GM19395 (cell line): ENCODE results near the gene MOSPD3.
"Not testable (repeated sequence)": the region's sequence is repeated elsewhere in the genome, so short reads cannot be mapped to it uniquely, and the experiment has no call there.

ENCODE experiments used
- ATAC-seq: cut with Tn5 transposase; IDR thresholded peaks from one replicate; pipeline ENCODE4 v1.9.1; 2021; ENCODE audit warnings: mild to moderate bottlenecking, moderate library complexity; ENCODE audit not compliant: unreplicated experiment

MOSPD3 gene, protein sequence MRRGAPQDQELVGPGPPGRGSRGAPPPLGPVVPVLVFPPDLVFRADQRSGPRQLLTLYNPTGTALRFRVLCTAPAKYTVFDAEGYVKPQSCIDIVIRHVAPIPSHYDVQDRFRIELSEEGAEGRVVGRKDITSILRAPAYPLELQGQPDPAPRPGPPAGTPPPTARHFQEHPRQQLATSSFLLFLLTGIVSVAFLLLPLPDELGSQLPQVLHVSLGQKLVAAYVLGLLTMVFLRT

DNA sequence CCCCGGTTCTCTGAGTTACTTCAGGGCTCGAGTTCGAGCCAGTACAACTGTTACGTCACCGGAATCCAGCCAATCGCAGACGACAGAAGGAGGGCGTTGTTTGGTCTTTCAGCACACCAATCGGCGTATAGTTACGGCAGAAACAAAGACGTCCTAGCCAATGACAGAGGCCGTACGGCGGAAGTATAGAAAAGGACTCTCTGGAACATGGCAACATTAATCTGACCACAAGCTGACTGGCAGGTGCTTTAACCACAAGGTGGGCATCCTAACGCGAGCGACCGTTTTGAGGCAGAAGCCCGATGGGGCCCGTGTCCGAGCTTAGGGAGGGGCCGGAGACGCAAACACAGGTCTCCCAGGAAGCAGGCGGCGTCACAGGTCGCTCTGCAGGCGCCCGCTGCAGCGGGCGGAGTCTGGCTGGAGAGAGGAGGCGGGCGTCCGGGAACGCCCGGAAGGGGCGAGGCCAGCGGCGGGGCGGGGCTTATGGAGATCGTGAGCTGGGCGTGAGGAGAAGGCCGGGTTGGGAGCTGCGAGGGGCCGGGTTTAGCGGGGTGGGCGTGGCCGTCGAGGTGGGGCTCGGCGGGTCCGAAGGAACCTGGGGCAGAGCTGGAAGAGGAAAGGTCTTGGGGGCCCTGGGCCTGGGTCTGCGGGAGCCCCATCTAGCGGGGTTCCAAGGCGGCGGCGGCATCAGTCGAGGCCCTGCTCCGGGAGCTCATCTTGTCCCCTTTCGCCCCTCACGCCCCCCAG lies at the start of gene MOSPD3:
TSS of gene MOSPD3 (plus strand) at position 558 of the 747 bp plus-strand sequence. CDS start 252 bp downstream, outside the sequence.
- ATAC-seq: peak; percentile 95

DNA sequence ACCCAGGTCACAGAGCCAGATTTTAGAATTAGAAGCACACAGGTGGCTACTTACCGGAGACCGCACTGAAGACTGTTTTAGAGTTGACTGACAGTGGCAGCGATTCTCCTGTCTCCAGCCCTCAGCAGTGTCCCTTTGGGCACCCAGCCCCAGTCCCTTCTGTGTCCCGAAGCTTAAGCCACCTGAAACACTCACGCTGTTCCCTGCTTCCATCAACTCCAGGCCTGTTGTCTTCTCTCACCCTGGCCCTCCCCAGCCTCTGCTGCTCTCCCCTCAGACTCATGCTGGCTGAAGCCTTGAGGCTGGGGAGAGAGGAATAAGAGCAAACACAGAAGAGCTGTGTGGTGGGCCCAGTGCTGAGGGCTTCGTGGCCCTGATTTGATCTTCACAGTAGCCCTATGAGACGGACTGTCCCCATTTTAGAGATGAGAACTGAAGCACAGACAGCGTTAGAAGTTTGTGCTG lies 49.2 kb upstream of the MOSPD3 start:
- ATAC-seq: no peak

DNA sequence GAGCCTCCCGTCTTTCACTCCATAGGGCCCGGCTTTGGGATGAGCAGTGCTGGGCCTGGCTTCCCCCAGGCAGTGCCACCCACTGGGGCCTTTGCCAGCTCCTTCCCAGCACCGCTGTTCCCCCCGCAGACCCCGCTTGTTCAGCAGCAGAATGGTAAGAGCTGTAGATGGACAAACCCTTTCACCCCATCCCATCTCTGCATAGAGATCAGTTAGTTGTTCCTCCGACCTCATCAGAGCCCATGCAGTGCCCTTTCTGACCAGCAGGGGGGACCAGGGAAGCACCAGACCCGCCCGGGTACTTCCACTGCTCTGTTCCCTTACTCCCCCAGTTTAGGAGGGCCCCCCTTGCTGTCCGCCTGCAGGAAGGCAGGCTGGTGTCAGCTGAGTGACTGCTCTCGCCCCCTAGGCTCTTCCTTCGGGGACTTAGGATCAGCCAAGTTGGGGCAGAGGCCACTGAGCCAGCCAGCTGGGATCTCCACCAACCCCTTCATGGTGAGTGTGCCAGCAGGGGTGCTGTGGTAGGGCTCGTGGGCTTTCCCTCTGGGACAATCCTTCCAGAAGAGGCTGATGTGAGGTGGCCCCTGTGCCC lies 48.4 kb upstream of the MOSPD3 start:
- no peak for ATAC-seq

DNA sequence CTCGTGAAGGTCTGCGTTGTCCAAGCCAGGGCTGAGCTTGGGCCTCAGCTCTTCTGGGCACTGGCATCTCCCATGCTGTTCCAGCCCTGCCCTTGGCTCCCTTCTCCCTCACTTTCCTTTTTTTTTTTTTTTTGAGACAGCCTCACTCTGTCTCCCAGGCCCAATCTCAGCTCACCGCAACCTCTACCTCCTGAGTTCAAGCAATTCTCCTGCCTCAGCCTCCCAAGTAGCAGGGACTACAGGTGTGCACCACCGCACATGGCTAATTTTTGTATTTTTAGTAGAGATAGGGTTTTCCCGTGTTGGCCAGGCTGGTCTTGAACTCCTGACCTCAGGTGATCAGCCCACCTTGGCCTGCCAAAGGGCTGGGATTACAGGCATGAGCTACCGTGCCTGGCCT lies 47.9 kb upstream of the MOSPD3 start:
- ATAC-seq: not testable (repeated sequence)

DNA sequence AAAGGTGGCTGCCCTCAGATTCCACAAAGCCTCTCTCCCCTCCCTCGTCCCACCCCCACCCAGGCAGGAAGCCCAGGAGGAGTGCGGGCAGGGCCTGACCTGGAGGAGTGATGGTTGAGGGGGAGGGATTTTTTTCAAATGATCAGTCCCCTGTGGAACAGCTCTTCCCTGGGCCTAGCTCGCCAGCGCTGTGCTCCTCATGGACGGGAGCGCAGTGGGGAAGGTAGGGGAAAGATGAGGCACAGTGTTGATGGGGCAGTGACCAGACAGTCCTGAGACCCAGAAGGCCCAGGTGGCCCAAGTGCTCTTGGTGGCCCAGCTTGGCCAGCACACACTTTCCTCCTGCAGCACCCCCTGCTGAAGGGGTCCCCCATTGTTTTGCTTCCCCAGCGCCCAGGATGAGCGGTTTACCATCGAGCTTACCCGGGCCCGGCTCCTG lies 47.2 kb upstream of the MOSPD3 start:
- no peak for ATAC-seq

DNA sequence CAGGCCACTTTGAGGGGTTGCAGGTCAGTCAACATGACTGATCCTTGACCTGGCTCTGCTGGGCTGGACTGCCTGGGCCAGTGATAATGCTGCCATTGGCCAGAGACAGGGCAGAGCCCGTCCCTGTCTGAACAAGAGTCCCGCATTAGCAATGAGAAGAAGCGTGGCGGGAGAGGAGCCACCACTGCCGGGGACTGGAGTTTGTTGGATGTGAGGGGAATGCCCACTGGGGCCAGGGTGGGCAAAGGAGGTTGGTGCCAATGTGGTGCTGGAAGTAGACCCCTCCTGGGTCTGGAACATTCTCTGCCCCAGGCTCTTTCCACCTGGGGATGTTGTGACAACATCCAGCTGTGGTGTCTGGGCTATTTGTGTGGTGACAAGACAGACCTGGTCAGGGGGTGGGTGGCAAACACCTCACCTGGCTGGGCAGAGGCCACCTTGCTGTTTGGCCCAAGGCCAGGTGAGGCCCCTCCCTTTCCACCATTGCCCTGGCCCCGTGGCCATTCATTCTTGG lies 46.3 kb upstream of the MOSPD3 start:
- ATAC-seq: no peak

DNA sequence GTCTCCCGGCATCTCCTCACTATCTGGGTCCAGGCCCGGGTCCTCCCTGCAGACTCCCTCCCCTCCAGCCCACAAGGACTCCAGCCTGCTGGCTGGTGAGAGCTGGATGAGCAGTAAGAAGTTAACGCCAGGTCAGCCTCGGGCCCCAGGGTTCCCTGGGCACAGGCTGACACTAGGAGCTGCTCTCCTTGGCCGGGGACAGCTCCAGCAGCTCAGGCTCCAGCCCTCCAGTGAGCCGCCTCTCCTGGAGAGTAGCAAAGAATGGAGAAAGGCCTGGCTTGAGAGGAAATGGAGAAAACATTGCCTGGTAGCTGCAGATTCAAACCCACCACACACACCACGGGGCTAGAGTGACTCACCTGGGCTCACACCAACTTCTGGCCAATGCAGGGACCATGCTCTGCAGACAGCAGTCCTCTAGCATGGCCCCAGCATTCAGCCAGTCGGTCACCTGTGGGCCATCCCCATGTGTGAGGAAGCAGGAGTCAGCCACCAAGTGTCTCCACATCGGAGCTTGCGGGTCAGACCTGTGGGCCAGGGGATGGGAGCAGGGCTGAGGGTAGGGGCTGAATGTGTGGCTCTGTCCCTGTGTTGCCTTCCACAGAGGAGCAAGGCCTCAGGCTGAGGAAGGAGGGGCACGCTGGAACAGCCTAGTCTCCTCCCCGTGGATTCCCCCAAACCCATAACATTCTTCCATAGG lies 45.2 kb upstream of the MOSPD3 start:
- no peak for ATAC-seq

DNA sequence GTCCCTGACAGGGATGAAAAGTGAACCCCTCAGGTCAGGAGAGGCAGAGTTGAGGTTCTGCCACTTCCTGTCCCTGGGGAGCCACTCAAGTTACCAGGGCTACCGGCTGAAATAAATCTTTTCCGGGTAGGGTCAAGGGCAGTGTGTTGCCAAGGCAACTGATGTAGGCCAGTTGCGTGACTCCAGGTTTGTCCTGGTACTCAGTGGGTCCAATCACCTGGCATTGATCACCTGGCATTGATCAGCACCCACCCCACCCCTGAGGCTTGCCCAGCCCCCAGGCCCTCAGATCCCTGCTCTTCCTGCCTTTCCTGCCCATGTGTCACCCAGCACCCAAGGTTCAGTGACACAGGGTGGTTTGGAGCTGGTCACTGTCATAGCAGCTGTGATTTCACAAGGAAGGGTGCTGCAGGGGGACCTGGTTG lies 44.6 kb upstream of the MOSPD3 start:
- no peak for ATAC-seq

DNA sequence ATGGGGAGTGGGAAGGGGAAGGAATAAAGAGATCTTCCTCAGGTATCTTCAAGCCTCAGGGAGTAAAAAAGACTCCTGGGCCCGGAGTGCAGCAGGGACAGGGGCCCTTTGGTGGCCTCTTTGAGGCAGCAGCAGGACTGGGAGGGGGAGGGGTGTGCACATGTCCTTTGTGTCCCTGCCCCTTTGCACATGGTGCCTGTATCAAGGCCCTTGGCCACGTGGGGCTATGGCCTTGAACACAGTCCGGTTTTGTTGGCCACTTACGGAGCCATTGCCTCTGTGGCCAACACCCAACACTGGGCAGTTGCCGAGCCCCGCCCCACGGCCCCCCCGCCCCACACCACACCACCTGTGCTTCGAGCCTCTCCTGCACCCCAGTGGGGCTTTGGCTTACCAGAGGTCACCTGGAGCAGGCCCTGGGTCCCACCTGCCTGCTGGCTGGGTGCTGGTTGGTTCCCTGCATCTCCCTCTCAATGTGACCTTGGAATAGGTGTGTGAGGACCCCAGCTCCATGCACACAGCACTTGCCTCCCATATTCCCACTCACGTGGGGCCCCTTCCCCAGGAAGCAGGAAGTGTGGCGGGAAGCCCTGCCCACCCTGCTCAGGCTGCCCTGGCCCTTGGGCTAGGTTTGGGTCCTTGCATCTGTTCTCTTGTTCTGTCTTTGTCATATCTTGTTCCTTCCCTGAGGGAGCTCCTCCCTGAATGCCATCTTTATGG lies 44.0 kb upstream of the MOSPD3 start:
- ATAC-seq: no peak

DNA sequence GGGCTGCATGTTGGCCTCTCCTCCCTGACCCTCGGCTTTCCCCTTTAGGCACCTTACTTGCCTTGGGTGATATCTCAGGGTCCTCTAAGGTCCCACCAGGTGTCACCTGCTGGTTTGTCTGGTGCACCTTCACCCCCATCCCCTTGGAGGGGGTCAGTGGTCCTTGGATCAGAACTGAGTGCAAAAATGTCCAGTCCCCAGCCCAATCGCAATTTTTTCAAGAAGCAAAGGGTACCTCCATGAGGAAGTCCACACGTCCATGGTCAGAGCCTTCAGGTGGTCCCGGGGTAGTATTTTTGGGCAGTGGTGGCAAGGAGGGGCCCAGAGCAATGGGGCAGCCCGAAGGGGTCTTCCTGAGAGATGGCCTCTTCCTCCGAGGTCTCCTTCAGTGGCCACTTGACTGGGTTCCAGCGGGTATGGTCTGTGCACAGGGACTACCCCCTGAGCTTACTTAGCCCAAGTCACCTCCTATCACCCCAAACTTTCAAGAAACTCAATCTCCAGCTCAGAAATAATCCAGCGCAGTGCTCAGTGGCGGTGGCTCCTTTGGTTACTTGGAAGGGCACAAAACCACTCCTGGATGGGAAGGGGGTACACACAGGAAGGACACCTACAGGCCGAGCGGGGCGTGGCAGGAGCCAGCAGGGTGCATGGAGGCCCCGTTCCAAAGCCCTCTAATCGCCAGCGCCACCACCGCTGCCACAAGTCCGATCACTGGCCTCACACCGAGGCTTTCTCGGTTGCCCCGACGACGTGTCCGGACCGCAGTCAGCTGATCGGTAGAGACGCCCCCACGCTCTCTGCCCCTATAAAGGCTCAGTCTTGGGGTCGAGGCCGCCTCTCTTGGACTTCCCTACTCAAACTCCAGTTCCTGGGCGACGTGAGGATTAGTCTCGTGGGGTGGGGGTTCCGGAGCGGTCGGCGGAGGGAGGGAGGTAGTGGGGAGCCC lies 43.2 kb upstream of the MOSPD3 start:
- no peak for ATAC-seq

DNA sequence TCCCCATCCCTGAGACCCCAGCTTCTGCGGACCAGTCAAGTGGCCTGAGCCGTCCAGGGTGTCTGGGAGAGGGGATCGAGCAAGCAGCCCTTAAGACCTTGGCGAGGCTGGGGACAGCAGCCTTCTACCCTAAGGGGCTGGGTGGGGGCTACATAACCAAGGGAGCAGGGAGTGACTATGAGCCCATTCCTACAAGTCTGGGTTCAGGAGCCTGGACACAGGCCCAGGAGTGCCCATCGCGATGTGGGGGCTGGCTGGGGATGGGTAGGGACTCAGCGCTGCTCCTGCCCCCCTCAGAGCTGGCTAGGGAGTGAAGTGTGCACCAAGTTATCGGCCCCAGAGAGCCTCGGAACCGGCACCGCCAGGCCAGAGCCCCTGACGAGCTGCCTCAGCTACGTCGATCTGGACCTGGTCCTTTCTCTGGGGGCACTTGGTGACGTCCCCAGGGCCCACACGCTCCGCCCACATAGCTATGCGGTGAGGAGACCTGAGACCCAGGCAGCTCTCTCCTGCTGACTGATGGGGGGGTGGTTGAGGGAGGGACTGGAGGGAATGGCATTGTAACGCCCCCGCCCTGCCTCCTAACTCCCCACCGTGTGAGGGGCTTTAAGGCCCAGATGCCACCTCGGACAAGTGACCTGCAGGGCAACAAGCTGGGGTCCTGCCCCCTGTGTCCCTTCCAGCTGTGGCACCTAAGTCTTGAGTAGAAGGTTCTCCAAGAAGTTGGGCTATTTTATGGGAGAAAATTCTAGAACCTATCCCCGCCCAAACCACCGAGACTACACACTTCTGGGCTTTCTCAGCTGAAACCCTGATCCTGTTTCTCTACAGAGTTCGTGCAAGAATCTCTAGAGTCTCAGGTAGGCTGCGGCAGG lies 41.1 kb upstream of the MOSPD3 start:
- no peak for ATAC-seq

DNA sequence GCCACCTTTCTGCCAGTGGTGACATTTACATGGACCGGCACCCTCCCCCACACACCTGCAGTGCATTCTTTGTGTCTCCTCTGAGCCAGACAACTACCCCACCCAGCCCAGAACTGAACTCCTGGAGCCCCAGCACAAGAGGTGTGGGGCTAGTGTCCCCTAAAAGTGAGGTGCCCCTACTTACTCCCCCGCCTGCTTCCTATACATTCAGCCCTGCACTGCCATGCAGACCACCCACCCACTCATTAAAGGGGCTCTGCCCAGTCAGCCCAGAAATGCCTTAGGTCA lies 40.6 kb upstream of the MOSPD3 start:
- ATAC-seq: no peak

DNA sequence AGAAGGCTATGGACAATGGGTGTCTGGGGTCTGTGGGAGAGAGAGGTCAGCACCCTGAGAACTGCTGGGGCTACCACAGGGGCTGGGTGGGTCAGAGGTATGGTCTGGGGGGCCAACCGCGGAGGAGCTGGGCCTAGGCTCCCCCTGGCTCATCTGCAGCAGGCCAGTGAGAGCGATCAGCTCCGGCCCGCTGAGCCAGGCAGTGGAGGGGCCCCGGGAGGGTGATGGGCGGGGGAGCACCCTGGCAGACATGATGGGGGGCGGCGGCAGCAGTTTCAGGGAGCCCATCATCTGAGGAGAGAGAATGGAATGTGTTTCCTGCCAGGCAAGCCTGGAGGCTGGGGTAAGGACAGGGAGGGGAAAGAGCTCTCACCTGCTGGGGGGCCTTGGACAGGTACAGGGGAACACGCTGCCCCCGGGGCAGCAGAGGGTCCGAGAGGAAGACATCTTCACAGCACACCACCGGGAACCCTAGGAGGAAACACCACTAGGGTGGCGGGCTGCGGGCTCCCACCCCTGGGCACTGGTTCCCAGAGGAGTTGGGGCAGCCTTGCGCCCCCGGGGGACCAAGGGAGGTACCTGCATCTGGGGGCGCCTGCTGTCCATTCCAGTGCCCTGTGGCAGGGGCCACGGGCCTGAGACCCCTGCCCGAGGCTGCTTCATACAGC lies 39.9 kb upstream of the MOSPD3 start:
- no peak for ATAC-seq

DNA sequence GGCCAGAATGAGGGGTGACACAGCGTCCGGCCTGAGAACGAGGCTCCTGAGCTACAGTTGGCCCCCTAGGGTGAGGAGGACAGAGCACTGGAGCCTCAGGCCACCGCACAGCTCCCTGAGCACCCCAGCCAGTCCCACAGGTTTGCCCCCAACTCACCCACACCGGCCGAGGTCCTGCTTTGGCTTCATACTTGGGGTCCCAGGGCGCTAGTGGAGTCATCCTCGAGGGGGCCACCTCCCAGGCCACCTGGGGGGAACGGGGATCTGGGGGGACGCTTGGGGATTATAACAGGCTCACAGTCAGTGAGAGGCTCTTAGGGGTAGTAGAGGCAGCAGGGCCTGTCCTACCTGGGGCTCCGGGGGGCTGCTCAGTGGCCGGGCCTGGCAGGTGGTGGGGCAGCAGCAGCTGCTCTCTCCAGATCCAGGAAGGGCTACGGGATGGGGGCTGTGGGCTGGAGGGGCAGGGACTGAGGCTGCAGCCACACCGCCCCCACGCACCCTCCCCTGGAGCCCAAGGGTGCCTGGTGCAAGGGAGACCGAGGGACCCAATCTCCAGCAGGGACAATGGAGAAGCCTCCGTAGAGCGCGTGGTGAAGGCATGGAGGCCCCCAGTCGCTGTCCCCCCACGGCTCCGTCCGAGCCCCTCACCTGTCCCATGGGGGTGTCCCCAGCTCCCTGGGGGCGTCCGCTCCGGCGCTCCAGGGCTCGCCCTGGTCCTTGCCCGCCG lies 39.2 kb upstream of the MOSPD3 start:
- ATAC-seq: no peak

DNA sequence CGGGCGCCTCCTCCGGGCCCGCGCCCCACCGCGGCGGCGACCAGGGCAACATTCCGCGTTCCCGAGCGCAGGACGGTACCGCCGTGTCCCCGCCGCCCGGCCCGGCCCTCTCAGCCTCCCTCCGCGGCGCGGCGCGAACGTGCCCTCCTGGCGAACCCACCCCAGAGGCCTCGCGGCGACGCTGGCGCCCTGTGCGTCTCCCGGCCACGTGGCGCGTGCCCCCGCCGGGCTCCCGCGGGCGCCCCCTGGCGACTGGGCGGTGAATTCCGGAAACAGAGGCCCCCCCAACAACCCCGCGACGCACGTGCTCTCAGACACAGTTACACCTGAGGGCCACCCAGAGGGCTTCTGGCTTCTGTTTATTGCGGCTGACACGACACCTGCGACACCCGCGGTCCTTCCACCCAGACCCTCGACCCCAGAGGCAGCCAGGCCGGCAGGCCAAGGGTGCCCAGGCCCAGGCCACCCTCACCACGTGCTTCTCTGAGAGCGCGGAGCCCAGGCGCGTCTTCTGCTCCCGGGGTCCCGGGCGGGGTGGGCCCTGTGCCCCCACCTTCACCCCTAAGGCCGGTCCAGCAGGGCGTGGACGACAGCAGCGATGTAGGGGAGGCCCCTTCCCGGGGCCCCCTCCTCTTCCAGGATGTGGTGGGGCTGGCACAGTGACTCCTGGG lies 38.5 kb upstream of the MOSPD3 start, which contains the start of gene SAP25:
TSS of gene SAP25 (minus strand) at position 210 of the 671 bp plus-strand sequence. CDS start at position 52, 158 bp downstream.
- no peak for ATAC-seq

DNA sequence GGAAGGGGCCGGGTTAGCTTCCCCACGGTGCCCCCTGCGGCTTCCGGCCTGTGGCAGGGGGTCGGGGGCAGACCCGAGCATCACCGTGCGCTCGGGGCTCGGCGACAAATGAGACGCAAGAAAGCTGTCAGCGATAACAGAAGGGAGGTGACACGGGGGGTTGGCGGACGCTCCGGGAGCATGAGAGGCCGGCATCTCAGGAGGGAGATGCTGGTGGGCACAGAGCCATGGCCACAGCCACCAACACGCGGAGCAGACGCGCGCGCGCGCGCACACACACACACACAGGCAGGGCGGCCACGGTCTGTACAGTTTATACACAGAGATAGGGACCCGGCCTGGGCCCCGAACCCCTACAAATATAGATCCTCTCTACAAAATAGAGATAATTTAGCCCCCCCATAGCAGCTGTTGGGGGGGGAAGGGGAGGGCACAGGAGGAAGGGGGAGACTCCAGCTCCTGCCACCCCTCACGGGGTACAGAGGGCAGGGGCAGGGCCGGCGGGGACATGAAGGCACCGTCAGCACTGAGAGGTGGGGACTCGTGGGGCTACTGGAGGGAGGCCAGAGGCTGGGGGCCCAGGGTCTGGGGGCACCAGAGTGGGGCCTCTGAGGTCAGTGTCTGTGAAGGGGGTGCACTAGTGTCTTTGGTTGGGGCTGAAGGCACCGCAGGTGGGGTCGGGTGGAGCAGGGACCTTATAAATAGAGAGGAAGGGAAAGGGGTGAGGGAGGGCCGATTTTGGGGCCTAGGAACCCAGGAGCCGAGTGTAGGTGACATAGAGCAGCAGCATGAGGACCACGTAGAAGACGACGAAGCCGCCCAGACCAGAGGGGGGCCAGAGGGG lies 37.8 kb upstream of the MOSPD3 start:
- no peak for ATAC-seq
